A673 (cell line): ENCODE results near the gene NUDT3.
"Not testable (repeated sequence)": the region's sequence is repeated elsewhere in the genome, so short reads cannot be mapped to it uniquely, and the experiment has no call there.

ENCODE experiments used
- CTCF ChIP-seq: fragments of 300-800, 200-600 bp; sonication (generic); conservative IDR thresholded peaks from 2 replicates; pipeline ENCODE4 v1.5.1; 2017; ENCODE audit warnings: low read depth, mild to moderate bottlenecking, antibody characterized with exemption, low read length, moderate library complexity, mixed read lengths
- EZH2 ChIP-seq: fragments of 200-600 bp; sonication (generic); IDR thresholded peaks from 2 replicates; pipeline ENCODE4 v1.6.1; 2017; ENCODE audit warnings: borderline replicate concordance, low read depth, mild to moderate bottlenecking, mixed read lengths, antibody characterized with exemption, low read length; ENCODE audit not compliant: poor library complexity, severe bottlenecking

GRCh38 chr6:34245032-34245760, 147.3 kb downstream of the NUDT3 start:
- TF ChIP-seq CTCF, EZH2: not testable (repeated sequence)
